C1 segment of cervical spinal cord (tissue), 14 donors: Measurements from ENCODE around the gene ENPP6.

Source experiments
- DNase-seq, 14 donors: peaks; one replicate each; lab custom pipeline; 2025; lab: John Stamatoyannopoulos, UW

The ENPP6 gene

GRCh38 chr4:184191267-184191666 is 26.4 kb downstream of the ENPP6 start:
- peak in 3 of 14 donors; percentile 25 to 46 (median 29) for DNase-seq

GRCh38 chr4:184190711-184191110 is 27.0 kb downstream of the ENPP6 start:
- DNase-seq, result peak in 3 of 14 donors; percentile 48 to 68 (median 57)

- no peak for DNase-seq
Observed at GRCh38 chr4:184189966-184190365, 27.7 kb downstream of the ENPP6 start.

GRCh38 chr4:184188443-184189400 is 29.0 kb downstream of the ENPP6 start:
- no peak for DNase-seq

- DNase-seq, result no peak
Observed at GRCh38 chr4:184177271-184177670, 40.4 kb downstream of the ENPP6 start.

GRCh38 chr4:184174571-184175488 is 42.8 kb downstream of the ENPP6 start:
- no peak for DNase-seq

GRCh38 chr4:184171011-184171410 is 46.7 kb downstream of the ENPP6 start:
- no peak for DNase-seq

- DNase-seq, result no peak
Observed at GRCh38 chr4:184169225-184169867, 48.3 kb downstream of the ENPP6 start.

- peak; percentile 7 to 85 (median 48) for DNase-seq
Observed at GRCh38 chr4:184168406-184169019, 49.2 kb downstream of the ENPP6 start.

GRCh38 chr4:184167576-184167975 is 50.1 kb downstream of the ENPP6 start:
- no peak for DNase-seq

- no peak for DNase-seq
Observed at GRCh38 chr4:184166736-184167135, 50.9 kb downstream of the ENPP6 start.

- no peak for DNase-seq
Observed at GRCh38 chr4:184165291-184165690, 52.4 kb downstream of the ENPP6 start.

- peak in 5 of 14 donors; percentile 15 to 37 (median 32) for DNase-seq
Observed at GRCh38 chr4:184163813-184164212, 53.9 kb downstream of the ENPP6 start.

- no peak for DNase-seq
Observed at GRCh38 chr4:184162596-184162995, 55.1 kb downstream of the ENPP6 start.

GRCh38 chr4:184157322-184157721 is 60.4 kb downstream of the ENPP6 start:
- no peak for DNase-seq

GRCh38 chr4:184156163-184156920 is 61.3 kb downstream of the ENPP6 start:
- DNase-seq, result no peak

GRCh38 chr4:184154199-184154598 is 63.5 kb downstream of the ENPP6 start:
- no peak for DNase-seq

GRCh38 chr4:184153781-184154180 is 63.9 kb downstream of the ENPP6 start:
- no peak for DNase-seq

GRCh38 chr4:184151988-184152485 is 65.6 kb downstream of the ENPP6 start:
- no peak for DNase-seq
